ENCODE data around the gene CDK14.
A peak's percentile ranks its signal among the peaks of the same experiment; 100 is the strongest.

Gene CDK14

GRCh38 chr7:90594751-90595317 lies 1.3 kb upstream of the CDK14 start:
- no peak for TF ChIP-seq CTCF (IDR thresholded peaks at IDR 0.05; ENCODE audit: extremely low read depth, insufficient read depth, missing control alignments)
- in situ Hi-C loops (cut with MboI; ENCODE audit: low pct_unique_long_range_greater_than_20kb, low sequenced_read_pairs, unreplicated experiment), result no loop called here
- DNase-seq (ENCODE audit: low spot score), result peak; percentile 28

- in situ Hi-C loops (cut with MboI; ENCODE audit: low pct_unique_long_range_greater_than_20kb, low sequenced_read_pairs, unreplicated experiment), result no loop called here
- no peak for DNase-seq (ENCODE audit: low spot score)
- TF ChIP-seq CTCF (IDR thresholded peaks at IDR 0.05; ENCODE audit: extremely low read depth, insufficient read depth, missing control alignments), result no peak
Observed at GRCh38 chr7:90595342-90595800, 750 bp upstream of the CDK14 start.

GRCh38 chr7:90596671-90597562 lies 796 bp downstream of the CDK14 start:
- DNase-seq (ENCODE audit: low spot score), result peak; percentile 77
- in situ Hi-C loops (cut with MboI; ENCODE audit: low pct_unique_long_range_greater_than_20kb, low sequenced_read_pairs, unreplicated experiment), result no loop called here
- TF ChIP-seq CTCF (IDR thresholded peaks at IDR 0.05; ENCODE audit: extremely low read depth, insufficient read depth, missing control alignments), result no peak

- TF ChIP-seq CTCF (IDR thresholded peaks at IDR 0.05; ENCODE audit: extremely low read depth, insufficient read depth, missing control alignments), result no peak
- no peak for DNase-seq (ENCODE audit: low spot score)
- in situ Hi-C loops (cut with MboI; ENCODE audit: low pct_unique_long_range_greater_than_20kb, low sequenced_read_pairs, unreplicated experiment), result no loop called here
Observed at GRCh38 chr7:90597563-90598253, 1.6 kb downstream of the CDK14 start.

GRCh38 chr7:90599038-90599437 lies 2.9 kb downstream of the CDK14 start:
- in situ Hi-C loops (cut with MboI; ENCODE audit: low pct_unique_long_range_greater_than_20kb, low sequenced_read_pairs, unreplicated experiment), result no loop called here
- DNase-seq (ENCODE audit: low spot score), result no peak
- TF ChIP-seq CTCF (IDR thresholded peaks at IDR 0.05; ENCODE audit: extremely low read depth, insufficient read depth, missing control alignments), result no peak

- in situ Hi-C loops (cut with MboI; ENCODE audit: low pct_unique_long_range_greater_than_20kb, low sequenced_read_pairs, unreplicated experiment), result no loop called here
- no peak for DNase-seq (ENCODE audit: low spot score)
- no peak for TF ChIP-seq CTCF (IDR thresholded peaks at IDR 0.05; ENCODE audit: extremely low read depth, insufficient read depth, missing control alignments)
Observed at GRCh38 chr7:90599892-90600555, 3.9 kb downstream of the CDK14 start.
